Prostate gland (tissue), 2 donors: Measurements from ENCODE around the gene SAMHD1.

ENCODE experiments used
- POLR2AphosphoS5 ChIP-seq: sonication (generic); formaldehyde crosslinking; IDR thresholded peaks from one replicate; pipeline ENCODE4 v1.6.1; 2017; ENCODE audit warnings: antibody characterized with exemption
- TF ChIP-seq, protein P1 (sequence below), 4 experiments: fragments of 200-600 bp in 2 of 4; fragments of 450-650 bp in 2 of 4; sonication (generic) in 2 of 4; IDR thresholded peaks; 1 replicate in 3 of 4; 2 replicates in 1 of 4; pipeline ENCODE4 v1.5.1; 2016 to 2019; ENCODE audit warnings: antibody characterized with exemption in 4 of 4, mild to moderate bottlenecking in 2 of 4, moderate library complexity in 2 of 4

DNA sequence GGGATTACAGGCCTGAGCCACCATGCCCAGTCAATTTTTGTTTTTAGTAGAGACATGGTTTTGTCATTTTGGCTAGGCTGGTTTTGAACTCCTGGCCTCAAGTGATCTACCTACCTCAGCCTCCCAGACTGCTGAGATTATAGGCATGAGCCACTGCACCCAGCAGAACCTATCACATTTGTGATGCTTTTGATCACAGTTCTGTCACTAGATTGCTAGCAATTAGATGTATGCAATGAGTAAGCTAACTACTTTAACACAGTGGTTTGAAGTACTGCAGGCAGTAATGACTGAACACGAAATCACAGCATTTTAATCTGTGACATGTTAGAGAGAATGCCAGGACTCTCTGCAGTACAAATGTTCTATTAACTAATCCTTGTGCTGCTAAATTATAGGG is 19.6 kb upstream of the SAMHD1 start:
- TF ChIP-seq POLR2AphosphoS5: no peak
- TF ChIP-seq, protein P1, sequence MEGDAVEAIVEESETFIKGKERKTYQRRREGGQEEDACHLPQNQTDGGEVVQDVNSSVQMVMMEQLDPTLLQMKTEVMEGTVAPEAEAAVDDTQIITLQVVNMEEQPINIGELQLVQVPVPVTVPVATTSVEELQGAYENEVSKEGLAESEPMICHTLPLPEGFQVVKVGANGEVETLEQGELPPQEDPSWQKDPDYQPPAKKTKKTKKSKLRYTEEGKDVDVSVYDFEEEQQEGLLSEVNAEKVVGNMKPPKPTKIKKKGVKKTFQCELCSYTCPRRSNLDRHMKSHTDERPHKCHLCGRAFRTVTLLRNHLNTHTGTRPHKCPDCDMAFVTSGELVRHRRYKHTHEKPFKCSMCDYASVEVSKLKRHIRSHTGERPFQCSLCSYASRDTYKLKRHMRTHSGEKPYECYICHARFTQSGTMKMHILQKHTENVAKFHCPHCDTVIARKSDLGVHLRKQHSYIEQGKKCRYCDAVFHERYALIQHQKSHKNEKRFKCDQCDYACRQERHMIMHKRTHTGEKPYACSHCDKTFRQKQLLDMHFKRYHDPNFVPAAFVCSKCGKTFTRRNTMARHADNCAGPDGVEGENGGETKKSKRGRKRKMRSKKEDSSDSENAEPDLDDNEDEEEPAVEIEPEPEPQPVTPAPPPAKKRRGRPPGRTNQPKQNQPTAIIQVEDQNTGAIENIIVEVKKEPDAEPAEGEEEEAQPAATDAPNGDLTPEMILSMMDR (IDR thresholded peaks at IDR 0.05): no peak
